SW 1271 (cell line): ENCODE data around the gene PROCA1.

Experiments
- DNase-seq, 2 experiments: peaks; one replicate each; lab custom pipeline; 2025; lab: John Stamatoyannopoulos, UW

The PROCA1 gene

GRCh38 chr17:28707339-28707720 is 4.4 kb downstream of the PROCA1 start:
- no peak for DNase-seq

- DNase-seq: no peak
Measured at GRCh38 chr17:28706471-28707338, 5.0 kb downstream of the PROCA1 start.

GRCh38 chr17:28705728-28706334 is 5.9 kb downstream of the PROCA1 start:
- DNase-seq: no peak

- DNase-seq: no peak
Measured at GRCh38 chr17:28705074-28705659, 6.5 kb downstream of the PROCA1 start.

GRCh38 chr17:28704219-28704858 is 7.3 kb downstream of the PROCA1 start:
- no peak for DNase-seq

- no peak for DNase-seq
Measured at GRCh38 chr17:28703552-28704218, 8.0 kb downstream of the PROCA1 start.

- DNase-seq: no peak
Measured at GRCh38 chr17:28702752-28703150, 8.9 kb downstream of the PROCA1 start.

GRCh38 chr17:28702026-28702751 is 9.5 kb downstream of the PROCA1 start:
- DNase-seq: no peak

- DNase-seq: no peak
Measured at GRCh38 chr17:28700830-28701492, 10.7 kb downstream of the PROCA1 start.

GRCh38 chr17:28700278-28700677 is 11.4 kb downstream of the PROCA1 start:
- no peak for DNase-seq

GRCh38 chr17:28698253-28698941 is 13.3 kb downstream of the PROCA1 start:
- DNase-seq: no peak

- DNase-seq: no peak
Measured at GRCh38 chr17:28693869-28694268, 17.8 kb downstream of the PROCA1 start.

GRCh38 chr17:28689011-28689410 is 22.7 kb downstream of the PROCA1 start:
- DNase-seq: no peak

GRCh38 chr17:28688481-28688880 is 23.2 kb downstream of the PROCA1 start:
- DNase-seq: no peak

GRCh38 chr17:28686296-28686695 is 25.4 kb downstream of the PROCA1 start:
- no peak for DNase-seq

GRCh38 chr17:28685366-28685765 is 26.3 kb downstream of the PROCA1 start:
- DNase-seq: no peak

- DNase-seq: peak in 1 of 2 experiments; percentile 21
Measured at GRCh38 chr17:28684963-28685362, 26.7 kb downstream of the PROCA1 start.

GRCh38 chr17:28682655-28683054 is 29.0 kb downstream of the PROCA1 start:
- DNase-seq: no peak

- peak in 1 of 2 experiments; percentile 14 for DNase-seq
Measured at GRCh38 chr17:28675980-28676379, 35.7 kb downstream of the PROCA1 start.

GRCh38 chr17:28675490-28675889 is 36.2 kb downstream of the PROCA1 start:
- no peak for DNase-seq
